NCI-H1694 treated with DMSO at 0.1 percent for 48 hours (cell line): ENCODE results near the gene LARGE1.

Experiments used
- DNase-seq: peaks from one replicate; lab custom pipeline; 2025; lab: John Stamatoyannopoulos, UW

Gene LARGE1

GRCh38 chr22:33240888-33241475, 679.3 kb downstream of the LARGE1 start:
- DNase-seq, result no peak

GRCh38 chr22:33232071-33232470, 688.2 kb downstream of the LARGE1 start:
- no peak for DNase-seq

- DNase-seq, result no peak
Measured at GRCh38 chr22:33227791-33228190, 692.5 kb downstream of the LARGE1 start.

GRCh38 chr22:33224841-33225240, 695.4 kb downstream of the LARGE1 start:
- DNase-seq, result no peak
